Measurements from ENCODE around the gene PKP3.
"Not testable (repeated sequence)": the region's sequence is repeated elsewhere in the genome, so short reads cannot be mapped to it uniquely, and the experiment has no call there.

The PKP3 gene

GRCh38 chr11:417652-418342, 23.8 kb downstream of the PKP3 start:
- Histone ChIP-seq H3K9ac (ENCODE audit: low read length) (no peak overlapping the region), H3K36me3 (ENCODE audit: control insufficient read depth, insufficient read depth, low read length, severe bottlenecking) (no peaks in the 10 kb centered on the region), H3K4me3 (ENCODE audit: low read length) (no peak overlapping the region), H3K27me3 (replicated peaks; ENCODE audit: control insufficient read depth, insufficient read depth, low read length) (peaks cover 19% of the 10 kb centered on the region), H3K9me3 (ENCODE audit: control insufficient read depth, low read length) (no peaks in the 10 kb centered on the region), H3K4me1 (ENCODE audit: control insufficient read depth, insufficient read depth, low read length) (no peaks in the 10 kb centered on the region)
- no peak for DNase-seq (ENCODE audit: low read depth)

- no peaks in the 10 kb centered on the region for H3K9me3 ChIP-seq (ENCODE audit: control insufficient read depth, low read length)
- H3K36me3 ChIP-seq (ENCODE audit: control insufficient read depth, insufficient read depth, low read length, severe bottlenecking): no peaks in the 10 kb centered on the region
- H3K27me3 ChIP-seq (replicated peaks; ENCODE audit: control insufficient read depth, insufficient read depth, low read length): peaks cover 19% of the 10 kb centered on the region
- H3K4me1 ChIP-seq (ENCODE audit: control insufficient read depth, insufficient read depth, low read length): no peaks in the 10 kb centered on the region
- H3K9ac ChIP-seq (ENCODE audit: low read length): no peak overlapping the region
- no peak for DNase-seq (ENCODE audit: low read depth)
- no peak overlapping the region for H3K4me3 ChIP-seq (ENCODE audit: low read length)
These were observed 24.6 kb downstream of the PKP3 start for GRCh38 chr11:418343-419247.

GRCh38 chr11:419248-420005, 25.4 kb downstream of the PKP3 start:
- Histone ChIP-seq H3K27me3 (replicated peaks; ENCODE audit: control insufficient read depth, insufficient read depth, low read length) (peaks cover 25% of the 10 kb centered on the region), H3K4me1 (ENCODE audit: control insufficient read depth, insufficient read depth, low read length) (no peaks in the 10 kb centered on the region), H3K9ac (ENCODE audit: low read length) (no peak overlapping the region), H3K9me3 (ENCODE audit: control insufficient read depth, low read length) (peaks cover 3% of the 10 kb centered on the region), H3K36me3 (ENCODE audit: control insufficient read depth, insufficient read depth, low read length, severe bottlenecking) (no peaks in the 10 kb centered on the region), H3K4me3 (ENCODE audit: low read length) (no peak overlapping the region)
- DNase-seq (ENCODE audit: low read depth): no peak

- no peaks in the 10 kb centered on the region for H3K4me1 ChIP-seq (ENCODE audit: control insufficient read depth, insufficient read depth, low read length)
- DNase-seq (ENCODE audit: low read depth): no peak
- H3K27me3 ChIP-seq (replicated peaks; ENCODE audit: control insufficient read depth, insufficient read depth, low read length): peaks cover 28% of the 10 kb centered on the region
These were observed 26.3 kb downstream of the PKP3 start for GRCh38 chr11:420054-420910.

GRCh38 chr11:420911-421321, 26.9 kb downstream of the PKP3 start:
- Histone ChIP-seq H3K4me1 (ENCODE audit: control insufficient read depth, insufficient read depth, low read length) (no peaks in the 10 kb centered on the region), H3K9ac (ENCODE audit: low read length) (no peak overlapping the region), H3K27me3 (replicated peaks; ENCODE audit: control insufficient read depth, insufficient read depth, low read length) (peaks cover 30% of the 10 kb centered on the region), H3K36me3 (ENCODE audit: control insufficient read depth, insufficient read depth, low read length, severe bottlenecking) (no peaks in the 10 kb centered on the region), H3K4me3 (ENCODE audit: low read length) (no peak overlapping the region), H3K9me3 (ENCODE audit: control insufficient read depth, low read length) (peaks cover 10% of the 10 kb centered on the region)
- DNase-seq (ENCODE audit: low read depth): no peak

More at GRCh38 chr11:420054-420910, 26.3 kb downstream of the PKP3 start:
- Histone ChIP-seq H3K36me3 (ENCODE audit: control insufficient read depth, insufficient read depth, low read length, severe bottlenecking) (no peaks in the 10 kb centered on the region), H3K4me3 (ENCODE audit: low read length) (no peak overlapping the region), H3K9me3 (ENCODE audit: control insufficient read depth, low read length) (peaks cover 8% of the 10 kb centered on the region), H3K9ac (ENCODE audit: low read length) (no peak overlapping the region)

GRCh38 chr11:422249-422656, 28.2 kb downstream of the PKP3 start:
- Histone ChIP-seq H3K9ac (ENCODE audit: low read length) (no peak overlapping the region), H3K36me3 (ENCODE audit: control insufficient read depth, insufficient read depth, low read length, severe bottlenecking) (no peaks in the 10 kb centered on the region), H3K4me1 (ENCODE audit: control insufficient read depth, insufficient read depth, low read length) (no peaks in the 10 kb centered on the region), H3K27me3 (replicated peaks; ENCODE audit: control insufficient read depth, insufficient read depth, low read length) (peaks cover 34% of the 10 kb centered on the region), H3K9me3 (ENCODE audit: control insufficient read depth, low read length) (peaks cover 10% of the 10 kb centered on the region), H3K4me3 (ENCODE audit: low read length) (no peak overlapping the region)
- DNase-seq (ENCODE audit: low read depth): no peak

GRCh38 chr11:424232-424631, 30.2 kb downstream of the PKP3 start:
- no peak for DNase-seq (ENCODE audit: low read depth)
- peaks cover 28% of the 10 kb centered on the region for H3K27me3 ChIP-seq (replicated peaks; ENCODE audit: control insufficient read depth, insufficient read depth, low read length)
- H3K4me3 ChIP-seq (ENCODE audit: low read length): no peak overlapping the region
- no peaks in the 10 kb centered on the region for H3K36me3 ChIP-seq (ENCODE audit: control insufficient read depth, insufficient read depth, low read length, severe bottlenecking)
- H3K9me3 ChIP-seq (ENCODE audit: control insufficient read depth, low read length): peaks cover 10% of the 10 kb centered on the region
- H3K9ac ChIP-seq (ENCODE audit: low read length): no peak overlapping the region
- no peaks in the 10 kb centered on the region for H3K4me1 ChIP-seq (ENCODE audit: control insufficient read depth, insufficient read depth, low read length)

GRCh38 chr11:424766-425165, 30.8 kb downstream of the PKP3 start:
- H3K36me3 ChIP-seq (ENCODE audit: control insufficient read depth, insufficient read depth, low read length, severe bottlenecking); H3K4me3 ChIP-seq (ENCODE audit: low read length); H3K9ac ChIP-seq (ENCODE audit: low read length); DNase-seq (ENCODE audit: low read depth); H3K4me1 ChIP-seq (ENCODE audit: control insufficient read depth, insufficient read depth, low read length): not testable (repeated sequence)
- H3K9me3 ChIP-seq (ENCODE audit: control insufficient read depth, low read length): peaks cover 10% of the 10 kb centered on the region
- peaks cover 27% of the 10 kb centered on the region for H3K27me3 ChIP-seq (replicated peaks; ENCODE audit: control insufficient read depth, insufficient read depth, low read length)

GRCh38 chr11:425301-425700, 31.3 kb downstream of the PKP3 start:
- DNase-seq (ENCODE audit: low read depth): no peak
- H3K36me3 ChIP-seq (ENCODE audit: control insufficient read depth, insufficient read depth, low read length, severe bottlenecking): no peaks in the 10 kb centered on the region
- H3K9ac ChIP-seq (ENCODE audit: low read length): no peak overlapping the region
- H3K27me3 ChIP-seq (replicated peaks; ENCODE audit: control insufficient read depth, insufficient read depth, low read length): peaks cover 26% of the 10 kb centered on the region
- no peak overlapping the region for H3K4me3 ChIP-seq (ENCODE audit: low read length)
- peaks cover 10% of the 10 kb centered on the region for H3K9me3 ChIP-seq (ENCODE audit: control insufficient read depth, low read length)
- H3K4me1 ChIP-seq (ENCODE audit: control insufficient read depth, insufficient read depth, low read length): no peaks in the 10 kb centered on the region

- no peaks in the 10 kb centered on the region for H3K36me3 ChIP-seq (ENCODE audit: control insufficient read depth, insufficient read depth, low read length, severe bottlenecking)
- H3K9me3 ChIP-seq (ENCODE audit: control insufficient read depth, low read length): peaks cover 10% of the 10 kb centered on the region
- H3K27me3 ChIP-seq (replicated peaks; ENCODE audit: control insufficient read depth, insufficient read depth, low read length): peaks cover 26% of the 10 kb centered on the region
- no peak overlapping the region for H3K9ac ChIP-seq (ENCODE audit: low read length)
- H3K4me1 ChIP-seq (ENCODE audit: control insufficient read depth, insufficient read depth, low read length): no peaks in the 10 kb centered on the region
- no peak for DNase-seq (ENCODE audit: low read depth)
- no peak overlapping the region for H3K4me3 ChIP-seq (ENCODE audit: low read length)
These were observed 32.8 kb downstream of the PKP3 start for GRCh38 chr11:426851-427250.
